HepG2 (cell line): ENCODE data around the gene PSMB11. TPM values are rescaled to one million over a fixed set of nuclear protein-coding genes. Genes with fewer than 3 reads are reported as not detected.

Source experiments
- SOX5 ChIP-seq: IDR thresholded peaks from 2 replicates; pipeline ENCODE4 v1.6.1; 2016; ENCODE audit warnings: borderline replicate concordance
- TEAD3 ChIP-seq: optimal IDR thresholded peaks from 2 replicates; pipeline ENCODE3; 2016; ENCODE audit warnings: borderline replicate concordance
- TFDP1 ChIP-seq: IDR thresholded peaks from 2 replicates; pipeline ENCODE4 v1.6.1; 2016; ENCODE audit warnings: missing compliant biosample characterization, missing genetic modification reagents, borderline replicate concordance
- TRIM22 ChIP-seq: fragments of 450-650 bp; IDR thresholded peaks from 2 replicates; pipeline ENCODE4 v1.6.1; 2017
- ZBTB14 ChIP-seq: sonication (generic); formaldehyde crosslinking; IDR thresholded peaks from 2 replicates; pipeline ENCODE4 v1.4.0; 2020; ENCODE audit warnings: missing genetic modification reagents
- ZNF225 ChIP-seq: sonication (generic); formaldehyde crosslinking; IDR thresholded peaks from 2 replicates; pipeline ENCODE4 v1.4.0; 2020; ENCODE audit warnings: mild to moderate bottlenecking, missing genetic modification reagents
- ZNF484 ChIP-seq: sonication (generic); formaldehyde crosslinking; IDR thresholded peaks from 2 replicates; pipeline ENCODE4 v1.5.1; 2020; ENCODE audit warnings: mild to moderate bottlenecking, low read depth, missing genetic modification reagents, borderline replicate concordance
- ZNF615 ChIP-seq: sonication (generic); formaldehyde crosslinking; IDR thresholded peaks from 2 replicates; pipeline ENCODE4 v1.5.0; 2020; ENCODE audit warnings: mild to moderate bottlenecking, missing genetic modification reagents, borderline replicate concordance
- ZNF660 ChIP-seq: sonication (generic); formaldehyde crosslinking; IDR thresholded peaks from 2 replicates; pipeline ENCODE4 v1.5.1; 2020; ENCODE audit warnings: mild to moderate bottlenecking, low read depth, missing genetic modification reagents, borderline replicate concordance
- ZNF777 ChIP-seq: sonication (generic); formaldehyde crosslinking; IDR thresholded peaks from 2 replicates; pipeline ENCODE4 v1.4.0; 2020; ENCODE audit warnings: missing genetic modification reagents
- ZZZ3 ChIP-seq: sonication (generic); formaldehyde crosslinking; IDR thresholded peaks from 2 replicates; pipeline ENCODE4 v1.4.0; 2020; ENCODE audit warnings: missing genetic modification reagents, mild to moderate bottlenecking, borderline replicate concordance
- polyA plus RNA-seq, 8 experiments: library from polyadenylated mRNA; depleted of rRNA in 3 of 8; stranded (reverse) in 7 of 8; unstranded in 1 of 8; fragments of >200 nt; fragmentation: Illumina TruSeq in 4 of 8; extraction: Trizol in 4 of 8; gene quantifications; 2 replicates each; pipeline versions ENCODE4 v1.2.1 to v1.2.3, GENCODE V29; 2011 to 2016; ENCODE audit warnings: low read depth in 4 of 8, missing spikeins in 1 of 8, mixed read lengths in 1 of 8; ENCODE audit not compliant: insufficient read depth in 1 of 8
- total RNA-seq, 5 experiments: library from RNA; depleted of rRNA; stranded (reverse); fragments of >200 nt; fragmentation: Illumina TruSeq; extraction: Trizol; gene quantifications; 2 replicates each; pipeline ENCODE4 v1.2.3, GENCODE V29; 2016; ENCODE audit warnings: low read depth in 1 of 5
- TF ChIP-seq, protein P1 (sequence below): sonication (generic); formaldehyde crosslinking; IDR thresholded peaks from 2 replicates; pipeline ENCODE4 v1.4.0; 2020; ENCODE audit warnings: low read depth, missing genetic modification reagents

Gene PSMB11
- total and polyA plus RNA-seq, 2 of the 13 experiments (the other 11 are each of a cell fraction or from before 2014, with no cell fraction given) = not detected

DNA sequence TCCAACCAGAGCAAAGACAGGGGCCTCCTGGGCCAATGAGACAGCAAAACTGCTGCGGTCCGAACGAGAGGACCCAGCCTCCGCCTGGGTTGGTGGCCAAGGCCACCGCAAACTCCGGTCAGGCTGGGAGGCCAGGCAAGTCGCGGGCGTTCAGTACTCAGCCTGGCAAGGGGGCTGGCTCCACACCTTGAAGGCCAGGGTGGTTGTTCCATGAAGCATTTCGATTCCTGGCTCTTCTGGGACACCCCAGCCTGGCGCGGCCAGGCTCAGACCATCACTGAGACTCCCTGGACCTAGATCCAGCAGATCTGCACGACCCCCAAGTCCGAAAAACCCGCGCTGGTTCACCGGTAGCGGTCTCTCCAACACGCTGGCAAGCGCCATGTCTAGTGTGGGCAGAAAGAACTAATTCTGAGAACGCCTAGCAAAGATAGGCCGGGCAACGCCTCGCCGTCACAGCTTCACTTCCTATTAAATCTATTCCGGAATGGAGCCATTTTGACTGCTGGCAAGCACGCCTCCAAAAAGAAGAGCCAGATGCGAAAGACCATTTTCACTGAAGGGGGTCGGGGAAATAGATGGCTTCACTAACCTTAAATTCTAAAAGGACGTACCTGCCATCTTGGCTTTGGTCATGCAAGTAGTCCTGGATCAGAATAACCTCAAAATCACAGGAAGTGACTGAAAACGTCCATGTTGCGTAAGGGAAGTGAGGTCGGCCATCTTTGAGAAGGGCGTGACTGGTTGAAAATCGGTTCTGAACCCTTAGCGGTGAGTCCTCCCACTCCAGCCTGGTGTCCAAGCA lies 7.3 kb upstream of the PSMB11 start, which contains the start of gene PSMB5 (continued):
- peak; percentile 77 for TF ChIP-seq TFDP1 (CRISPR knock-in tag)
- peak; percentile 28 for TF ChIP-seq ZNF615 (CRISPR knock-in tag)
- TF ChIP-seq ZNF660 (CRISPR knock-in tag) = peak; percentile 45; the same call in 1 of the 2 replicates
- TF ChIP-seq ZNF484 (CRISPR knock-in tag) = no peak
- peak; percentile 88 for TF ChIP-seq ZNF225 (CRISPR knock-in tag)
- TF ChIP-seq TRIM22 = no peak
- peak; percentile 41 for TF ChIP-seq TEAD3
- TF ChIP-seq, protein P1, sequence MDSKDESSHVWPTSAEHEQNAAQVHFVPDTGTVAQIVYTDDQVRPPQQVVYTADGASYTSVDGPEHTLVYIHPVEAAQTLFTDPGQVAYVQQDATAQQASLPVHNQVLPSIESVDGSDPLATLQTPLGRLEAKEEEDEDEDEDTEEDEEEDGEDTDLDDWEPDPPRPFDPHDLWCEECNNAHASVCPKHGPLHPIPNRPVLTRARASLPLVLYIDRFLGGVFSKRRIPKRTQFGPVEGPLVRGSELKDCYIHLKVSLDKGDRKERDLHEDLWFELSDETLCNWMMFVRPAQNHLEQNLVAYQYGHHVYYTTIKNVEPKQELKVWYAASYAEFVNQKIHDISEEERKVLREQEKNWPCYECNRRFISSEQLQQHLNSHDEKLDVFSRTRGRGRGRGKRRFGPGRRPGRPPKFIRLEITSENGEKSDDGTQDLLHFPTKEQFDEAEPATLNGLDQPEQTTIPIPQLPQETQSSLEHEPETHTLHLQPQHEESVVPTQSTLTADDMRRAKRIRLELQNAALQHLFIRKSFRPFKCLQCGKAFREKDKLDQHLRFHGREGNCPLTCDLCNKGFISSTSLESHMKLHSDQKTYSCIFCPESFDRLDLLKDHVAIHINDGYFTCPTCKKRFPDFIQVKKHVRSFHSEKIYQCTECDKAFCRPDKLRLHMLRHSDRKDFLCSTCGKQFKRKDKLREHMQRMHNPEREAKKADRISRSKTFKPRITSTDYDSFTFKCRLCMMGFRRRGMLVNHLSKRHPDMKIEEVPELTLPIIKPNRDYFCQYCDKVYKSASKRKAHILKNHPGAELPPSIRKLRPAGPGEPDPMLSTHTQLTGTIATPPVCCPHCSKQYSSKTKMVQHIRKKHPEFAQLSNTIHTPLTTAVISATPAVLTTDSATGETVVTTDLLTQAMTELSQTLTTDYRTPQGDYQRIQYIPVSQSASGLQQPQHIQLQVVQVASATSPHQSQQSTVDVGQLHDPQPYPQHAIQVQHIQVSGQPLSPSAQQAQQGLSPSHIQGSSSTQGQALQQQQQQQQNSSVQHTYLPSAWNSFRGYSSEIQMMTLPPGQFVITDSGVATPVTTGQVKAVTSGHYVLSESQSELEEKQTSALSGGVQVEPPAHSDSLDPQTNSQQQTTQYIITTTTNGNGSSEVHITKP (CRISPR knock-in tag) = peak; percentile 91
- TF ChIP-seq SOX5 (CRISPR knock-in tag) = no peak; the same call in 1 of the 2 replicates
- TF ChIP-seq ZZZ3 (CRISPR knock-in tag) = peak; percentile 87
- peak; percentile 46; the same call in 1 of the 2 replicates for TF ChIP-seq ZNF777 (CRISPR knock-in tag)
- no peak for TF ChIP-seq ZBTB14 (CRISPR knock-in tag)
